ENCODE data around the gene STX8.

STX8 gene

DNA sequence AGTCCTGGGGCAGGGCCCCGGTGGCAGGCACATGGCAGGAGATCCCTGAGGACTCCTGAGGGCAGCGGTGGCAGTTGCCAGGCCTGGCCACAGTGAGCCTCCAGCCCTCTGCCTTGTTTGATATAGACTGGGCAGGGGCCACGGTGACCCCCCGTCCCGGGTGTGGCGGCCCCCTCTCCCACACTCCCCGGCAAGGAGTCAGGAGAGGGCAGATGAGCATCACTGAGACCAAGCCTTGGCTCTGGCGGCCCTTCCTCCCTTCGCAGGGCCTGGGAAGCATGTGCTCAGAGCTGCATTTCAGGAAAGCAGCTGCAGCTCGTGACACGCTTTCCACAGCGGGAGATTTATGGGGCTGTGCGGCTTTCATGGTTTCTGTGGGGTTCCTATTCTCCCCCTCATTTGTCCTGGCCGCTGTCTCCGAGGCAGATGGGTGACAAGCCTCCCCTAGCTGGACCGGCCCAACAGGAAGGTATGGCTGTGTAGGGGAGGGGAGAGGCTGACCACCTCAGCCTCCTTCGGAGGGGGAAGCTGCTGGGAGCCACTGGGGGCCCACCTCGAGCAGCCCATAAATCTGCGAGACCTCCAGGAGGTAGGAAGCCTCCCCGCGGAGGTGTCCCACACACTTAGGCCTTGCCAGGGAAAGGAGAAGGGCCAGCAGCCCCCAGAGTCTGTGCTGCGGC lies 342.9 kb downstream of the STX8 start:
- no peak for DNase-seq (ENCODE audit: low read depth)
- TF ChIP-seq, protein P1, sequence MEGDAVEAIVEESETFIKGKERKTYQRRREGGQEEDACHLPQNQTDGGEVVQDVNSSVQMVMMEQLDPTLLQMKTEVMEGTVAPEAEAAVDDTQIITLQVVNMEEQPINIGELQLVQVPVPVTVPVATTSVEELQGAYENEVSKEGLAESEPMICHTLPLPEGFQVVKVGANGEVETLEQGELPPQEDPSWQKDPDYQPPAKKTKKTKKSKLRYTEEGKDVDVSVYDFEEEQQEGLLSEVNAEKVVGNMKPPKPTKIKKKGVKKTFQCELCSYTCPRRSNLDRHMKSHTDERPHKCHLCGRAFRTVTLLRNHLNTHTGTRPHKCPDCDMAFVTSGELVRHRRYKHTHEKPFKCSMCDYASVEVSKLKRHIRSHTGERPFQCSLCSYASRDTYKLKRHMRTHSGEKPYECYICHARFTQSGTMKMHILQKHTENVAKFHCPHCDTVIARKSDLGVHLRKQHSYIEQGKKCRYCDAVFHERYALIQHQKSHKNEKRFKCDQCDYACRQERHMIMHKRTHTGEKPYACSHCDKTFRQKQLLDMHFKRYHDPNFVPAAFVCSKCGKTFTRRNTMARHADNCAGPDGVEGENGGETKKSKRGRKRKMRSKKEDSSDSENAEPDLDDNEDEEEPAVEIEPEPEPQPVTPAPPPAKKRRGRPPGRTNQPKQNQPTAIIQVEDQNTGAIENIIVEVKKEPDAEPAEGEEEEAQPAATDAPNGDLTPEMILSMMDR (IDR thresholded peaks at IDR 0.05; ENCODE audit: control insufficient read depth, extremely low read depth, insufficient read depth): no peak

DNA sequence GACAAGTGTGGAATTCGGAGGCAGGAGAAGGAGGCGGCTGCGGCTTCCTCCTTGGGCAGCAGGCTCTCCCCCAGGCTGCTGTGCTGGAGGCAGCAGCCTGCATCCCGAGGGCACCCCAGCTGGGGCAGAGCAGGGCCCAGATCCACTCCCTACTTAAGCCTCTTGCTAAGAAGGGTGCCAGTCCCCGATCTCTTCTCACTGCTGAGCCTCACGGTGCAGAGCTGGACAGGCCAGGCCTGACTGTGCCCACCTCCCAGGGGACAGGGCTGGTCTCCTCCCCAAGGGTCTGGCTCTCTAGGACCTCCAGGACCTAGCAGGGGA lies 343.5 kb downstream of the STX8 start:
- DNase-seq (ENCODE audit: low read depth): no peak
- TF ChIP-seq, protein P1 (IDR thresholded peaks at IDR 0.05; ENCODE audit: control insufficient read depth, extremely low read depth, insufficient read depth): no peak
- no peak overlapping the region for H3K4me3 ChIP-seq (ENCODE audit: low read depth, low read length)

More for the DNA sequence above, 342.9 kb downstream of the STX8 start:
- H3K4me3 ChIP-seq (ENCODE audit: low read depth, low read length): no peak overlapping the region

DNA sequence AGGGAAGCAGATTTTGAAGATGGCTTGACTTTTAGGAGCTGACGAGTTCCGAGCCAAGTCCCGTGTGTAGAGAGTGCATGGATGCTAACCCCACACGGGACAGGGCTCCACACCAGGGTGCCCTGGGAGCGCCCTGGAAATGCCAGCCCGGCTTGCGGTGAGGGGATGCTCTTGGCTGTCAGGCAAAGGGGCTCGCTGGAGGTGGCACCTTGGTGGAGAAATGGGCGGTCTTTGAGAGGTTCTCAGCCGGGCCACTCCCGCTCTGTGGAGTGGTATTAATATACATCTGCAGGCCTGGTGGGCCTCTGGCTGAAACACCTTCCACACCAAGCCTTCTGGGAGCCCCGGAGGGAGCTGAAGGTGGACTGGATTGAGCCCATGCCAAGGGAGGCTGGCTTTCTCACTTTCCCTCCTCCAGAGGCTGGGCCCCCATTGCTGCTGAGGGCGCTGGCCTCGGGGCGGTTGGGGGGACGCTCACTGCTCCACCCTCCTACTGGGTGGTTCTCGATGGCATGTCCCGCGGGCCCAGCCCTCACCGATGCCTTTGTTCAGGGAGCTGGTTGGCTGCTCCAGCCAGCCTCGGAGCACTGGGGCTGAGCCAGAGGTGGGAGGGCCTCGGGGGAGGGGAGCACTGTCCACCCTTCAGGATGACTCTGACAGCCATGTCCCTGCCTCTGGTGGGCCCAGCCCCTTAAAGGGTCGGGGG lies 344.0 kb downstream of the STX8 start:
- no peak overlapping the region for H3K4me3 ChIP-seq (ENCODE audit: low read depth, low read length)
- TF ChIP-seq, protein P1 (IDR thresholded peaks at IDR 0.05; ENCODE audit: control insufficient read depth, extremely low read depth, insufficient read depth): no peak
- no peak for DNase-seq (ENCODE audit: low read depth)

DNA sequence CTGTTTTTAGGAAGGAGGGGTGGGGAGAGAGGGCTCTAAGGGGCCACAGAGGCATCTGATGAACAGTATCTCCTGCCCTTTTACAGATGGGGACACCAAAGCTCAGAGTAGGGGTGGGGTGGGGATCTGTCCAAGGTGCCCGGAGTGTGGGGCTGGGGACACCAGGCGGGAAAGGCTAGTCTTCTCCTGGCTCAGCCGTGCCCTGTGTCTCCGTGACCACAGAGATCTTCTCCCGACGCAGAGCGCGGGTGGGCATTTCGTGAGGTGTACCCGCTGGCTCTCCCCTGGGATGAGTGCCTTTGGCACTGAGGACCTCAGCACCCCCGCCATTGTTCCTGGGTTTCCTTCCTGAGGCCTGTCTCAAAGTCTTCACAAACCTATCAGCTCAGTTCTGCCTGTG lies 344.8 kb downstream of the STX8 start:
- no peak for DNase-seq (ENCODE audit: low read depth)
- TF ChIP-seq, protein P1 (IDR thresholded peaks at IDR 0.05; ENCODE audit: control insufficient read depth, extremely low read depth, insufficient read depth): no peak

DNA sequence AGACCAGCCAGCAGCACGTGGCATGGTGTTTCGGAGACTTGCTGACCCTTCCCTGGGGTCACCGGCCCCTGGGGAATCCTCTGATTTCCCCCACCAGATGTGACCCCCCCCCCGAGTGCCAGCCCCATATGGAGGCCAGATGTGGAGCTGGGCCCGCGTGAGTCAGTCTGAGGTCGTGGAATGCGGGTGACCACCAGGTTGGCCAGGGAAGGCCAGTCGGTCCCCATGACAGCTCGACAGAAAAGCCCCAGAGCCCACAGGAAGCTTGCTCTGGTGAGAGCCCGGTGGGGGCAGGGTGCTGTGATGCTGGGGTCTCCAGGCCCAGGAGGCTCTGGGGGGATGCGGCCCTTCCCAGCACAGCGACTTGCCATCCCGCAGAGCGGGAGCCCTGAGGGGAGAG lies 345.3 kb downstream of the STX8 start:
- no peak for DNase-seq (ENCODE audit: low read depth)
- TF ChIP-seq, protein P1 (IDR thresholded peaks at IDR 0.05; ENCODE audit: control insufficient read depth, extremely low read depth, insufficient read depth): no peak

More for the DNA sequence above, 344.8 kb downstream of the STX8 start:
- no peak overlapping the region for H3K4me3 ChIP-seq (ENCODE audit: low read depth, low read length)

DNA sequence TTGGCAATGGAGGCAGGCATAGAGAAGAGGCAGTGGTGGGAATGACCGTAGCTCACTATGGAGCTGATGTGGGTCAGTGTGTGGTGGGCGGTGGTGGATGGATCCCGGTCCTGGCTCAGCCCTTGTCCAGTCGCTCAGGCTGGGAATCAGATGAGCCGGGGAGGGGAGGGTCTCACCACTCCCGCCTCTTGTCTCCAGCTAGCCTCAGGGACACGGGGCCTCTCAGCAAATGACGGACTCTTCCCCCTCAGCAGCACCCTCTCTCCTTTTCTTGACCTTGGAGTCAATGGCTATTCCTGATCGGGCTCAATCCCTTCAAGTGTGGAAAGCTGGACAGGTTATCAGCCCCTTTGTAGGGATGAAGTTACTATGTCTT lies 345.8 kb downstream of the STX8 start:
- no peak for DNase-seq (ENCODE audit: low read depth)
- TF ChIP-seq, protein P1 (IDR thresholded peaks at IDR 0.05; ENCODE audit: control insufficient read depth, extremely low read depth, insufficient read depth): no peak
- no peak overlapping the region for H3K4me3 ChIP-seq (ENCODE audit: low read depth, low read length)

More for the DNA sequence above, 345.3 kb downstream of the STX8 start:
- no peak overlapping the region for H3K4me3 ChIP-seq (ENCODE audit: low read depth, low read length)

Data from LNCaP clone FGC (cell line).